HG03139 (cell line): Measurements from ENCODE around the gene EDC3.
"Not testable (repeated sequence)": the region's sequence is repeated elsewhere in the genome, so short reads cannot be mapped to it uniquely, and the experiment has no call there.

Source experiments
- ATAC-seq: cut with Tn5 transposase; IDR thresholded peaks from one replicate; pipeline ENCODE4 v1.9.1; 2021; ENCODE audit not compliant: unreplicated experiment

Gene EDC3

DNA sequence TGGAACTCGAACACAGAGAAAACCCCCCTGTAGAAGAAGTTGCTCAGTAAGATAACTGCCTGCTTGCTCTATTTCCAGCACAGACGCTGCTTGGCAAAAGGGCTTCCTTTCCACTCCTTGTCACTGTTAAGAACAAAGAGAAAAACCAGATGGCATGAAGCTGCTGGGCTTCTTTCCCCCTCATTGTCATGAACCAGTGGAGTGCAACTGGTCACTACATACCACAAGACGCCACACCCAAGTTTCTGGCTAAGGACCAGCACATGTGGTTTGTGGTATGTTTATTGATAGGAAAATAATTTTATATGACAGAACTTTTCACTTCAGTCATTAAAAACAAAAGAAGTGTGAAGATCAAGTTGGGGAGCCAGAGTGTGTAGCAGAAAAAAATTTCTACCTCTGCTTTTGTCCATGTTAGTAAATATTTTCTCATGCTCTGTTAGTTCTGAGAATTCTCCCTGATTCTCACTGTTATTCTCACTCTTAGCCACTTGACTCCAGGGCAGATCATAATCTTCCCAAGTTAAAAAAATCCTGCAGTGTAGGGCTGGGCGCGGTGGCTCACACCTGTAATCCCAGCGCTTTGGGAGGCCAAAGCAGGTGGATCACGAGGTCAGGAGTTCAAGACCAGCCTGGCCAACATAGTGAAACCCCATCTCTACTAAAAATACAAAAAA is 42.3 kb downstream of the EDC3 start:
- ATAC-seq: no peak

DNA sequence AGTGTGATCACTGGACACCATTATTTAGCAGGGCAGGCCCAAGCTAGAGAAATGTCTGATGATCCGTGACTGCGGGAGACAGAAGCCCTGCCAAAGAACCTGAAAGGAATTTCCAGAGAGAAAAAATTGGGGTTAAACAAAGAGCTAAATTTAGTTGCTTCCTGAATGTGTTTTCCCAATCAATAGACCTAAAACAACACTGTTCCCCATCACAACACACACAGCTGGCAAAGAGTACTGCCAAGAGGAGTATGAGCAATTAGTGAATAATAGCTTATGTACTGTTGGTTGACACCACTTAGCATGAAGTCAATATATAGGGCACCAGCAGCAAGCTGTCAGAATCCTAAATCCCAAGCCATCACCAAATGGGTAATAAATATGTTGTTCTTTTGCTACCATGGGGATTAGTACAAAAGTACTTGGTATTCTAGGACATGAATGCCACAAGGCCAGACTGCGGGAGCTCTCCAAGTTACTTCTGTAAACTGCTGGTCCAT is 44.5 kb downstream of the EDC3 start:
- no peak for ATAC-seq

DNA sequence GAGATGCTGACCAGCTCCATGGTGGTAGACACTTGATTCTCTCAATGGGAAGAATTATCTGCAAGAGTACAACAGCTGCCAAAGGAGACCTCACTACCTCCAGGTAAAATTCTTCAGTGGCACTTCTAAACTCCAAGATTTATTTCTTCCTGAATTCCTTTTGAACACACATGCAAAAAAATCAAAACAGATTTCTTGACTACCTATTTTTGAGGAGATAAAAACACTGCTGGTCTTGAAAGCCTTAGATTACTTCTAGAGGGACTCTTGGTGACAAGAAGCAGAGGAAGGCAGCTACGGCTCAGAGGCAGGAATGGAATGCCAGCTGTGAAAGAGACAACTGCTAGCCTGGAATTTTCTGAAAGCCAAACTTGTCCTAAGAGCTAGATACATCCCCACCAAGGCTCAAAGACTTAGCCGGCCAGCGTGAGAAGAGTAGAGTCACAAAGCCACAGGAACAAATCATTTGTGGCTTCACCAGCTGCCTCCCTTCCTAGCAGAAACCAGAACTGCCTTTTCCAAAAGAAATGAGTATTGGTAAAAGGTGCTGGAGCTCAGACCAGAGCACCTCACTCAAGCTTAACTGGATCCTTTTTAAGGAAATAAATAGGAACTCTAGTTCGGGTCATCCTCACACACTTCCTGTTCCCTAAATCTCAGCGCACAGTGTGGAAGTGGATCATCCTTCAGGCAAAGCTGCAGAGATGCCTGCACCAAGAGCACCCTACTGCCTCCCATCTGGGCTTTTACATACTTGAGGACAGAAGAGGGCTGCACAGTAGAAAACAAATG is 47.6 kb downstream of the EDC3 start:
- no peak for ATAC-seq

DNA sequence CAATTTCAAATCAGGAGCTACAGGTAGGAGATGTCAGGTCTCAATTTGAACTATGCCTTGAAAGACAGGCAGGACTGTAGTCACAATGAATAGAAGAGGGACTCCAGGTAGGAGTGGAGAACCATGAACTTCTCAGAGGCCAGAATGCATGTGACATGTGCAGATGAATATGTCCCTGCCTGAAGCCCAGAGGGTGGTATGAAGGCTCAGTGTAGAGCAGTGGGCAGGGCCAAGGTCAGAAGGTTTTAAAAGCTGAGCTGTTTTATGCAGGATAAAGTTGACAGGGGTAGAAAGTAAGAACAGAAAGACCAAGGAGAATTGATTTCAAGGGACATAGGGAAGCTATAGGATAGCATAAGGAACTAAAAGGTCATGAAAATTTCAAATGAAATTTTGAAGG is 49.3 kb downstream of the EDC3 start:
- ATAC-seq: no peak

DNA sequence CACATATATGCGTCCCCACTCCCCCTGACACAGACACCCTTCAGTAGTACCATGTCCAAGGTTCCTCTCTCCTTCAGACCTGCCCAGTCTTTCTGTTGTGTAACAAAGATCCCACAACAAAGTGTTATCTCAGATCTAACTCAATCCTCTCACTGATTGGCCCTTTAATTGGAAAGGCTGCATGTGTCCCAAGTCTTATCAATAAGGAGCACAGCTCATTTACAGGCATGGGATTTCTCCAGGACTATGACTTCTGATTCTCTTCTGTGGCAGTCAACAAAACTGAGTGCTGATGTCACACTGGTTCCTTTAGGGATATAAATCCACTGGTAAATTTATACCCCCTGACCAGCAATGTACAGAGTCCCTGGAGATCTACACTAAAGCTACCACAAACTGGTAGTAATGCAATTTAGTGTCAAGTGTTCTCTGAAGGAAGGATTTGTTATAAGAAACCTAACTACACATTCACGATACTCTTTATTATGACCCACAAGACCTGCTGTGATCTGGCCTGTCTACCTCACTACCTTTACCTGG is 52.1 kb downstream of the EDC3 start:
- ATAC-seq: no peak

DNA sequence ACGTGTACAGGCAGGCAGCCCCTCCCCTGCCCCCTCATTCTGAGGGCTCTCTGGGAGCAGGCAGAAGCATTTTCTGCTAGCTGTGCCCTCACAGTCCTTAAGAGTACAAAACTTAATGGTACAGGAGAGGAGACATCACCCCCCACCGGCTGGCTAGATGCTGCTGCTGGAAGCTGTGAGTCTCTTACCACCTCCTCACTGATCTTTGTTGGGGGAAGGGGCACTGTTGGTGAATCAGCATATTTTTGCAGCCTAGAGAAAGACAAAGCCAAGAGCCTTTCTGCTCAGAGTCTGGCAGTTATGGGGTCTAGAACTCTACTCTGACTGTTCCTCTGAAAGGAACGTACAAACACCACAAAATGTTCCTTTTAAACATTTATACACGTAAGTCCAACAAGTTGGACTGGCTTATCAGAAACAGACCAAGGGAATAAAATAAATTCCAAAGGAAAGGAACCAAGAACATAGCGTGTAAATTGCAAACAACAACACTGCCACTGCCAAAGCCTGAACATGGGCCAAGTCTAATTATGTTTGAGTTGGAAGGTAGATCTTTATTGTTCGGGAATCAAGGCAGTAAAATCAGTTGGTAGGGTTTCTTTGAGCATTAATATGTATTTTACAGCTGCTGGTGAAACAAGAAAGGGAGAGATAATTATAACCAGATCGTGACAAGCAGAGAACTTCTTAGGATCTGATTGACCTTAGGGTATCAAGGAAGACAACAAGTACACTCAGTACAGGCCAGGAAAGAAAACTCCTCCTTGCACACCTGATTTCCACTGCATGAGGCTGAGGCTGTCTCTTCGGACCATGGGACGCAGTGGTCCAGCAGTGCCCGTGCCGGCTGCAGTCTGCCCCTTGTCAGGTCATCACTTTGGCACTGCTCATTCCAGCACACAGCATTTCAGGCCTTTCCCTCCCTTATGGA is 52.8 kb downstream of the EDC3 start:
- no peak for ATAC-seq

DNA sequence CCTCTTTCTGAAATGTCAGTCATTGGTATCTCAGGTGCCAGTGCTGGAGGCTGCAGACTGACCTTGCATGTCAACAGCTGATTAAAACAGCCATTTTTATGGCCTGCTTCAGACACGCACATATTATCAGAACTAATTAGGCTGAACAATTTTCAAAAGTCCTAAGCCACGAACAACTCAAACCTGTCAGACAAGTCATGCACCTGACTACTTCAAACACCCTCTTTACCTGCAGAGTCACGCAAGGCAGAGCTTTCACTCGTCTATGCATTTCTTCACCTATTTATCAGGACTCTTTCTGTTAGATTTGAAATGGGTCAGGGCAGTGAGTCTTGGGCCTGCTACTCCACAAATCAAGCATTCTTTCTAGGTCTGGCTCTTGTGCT is 53.5 kb downstream of the EDC3 start:
- ATAC-seq: no peak

DNA sequence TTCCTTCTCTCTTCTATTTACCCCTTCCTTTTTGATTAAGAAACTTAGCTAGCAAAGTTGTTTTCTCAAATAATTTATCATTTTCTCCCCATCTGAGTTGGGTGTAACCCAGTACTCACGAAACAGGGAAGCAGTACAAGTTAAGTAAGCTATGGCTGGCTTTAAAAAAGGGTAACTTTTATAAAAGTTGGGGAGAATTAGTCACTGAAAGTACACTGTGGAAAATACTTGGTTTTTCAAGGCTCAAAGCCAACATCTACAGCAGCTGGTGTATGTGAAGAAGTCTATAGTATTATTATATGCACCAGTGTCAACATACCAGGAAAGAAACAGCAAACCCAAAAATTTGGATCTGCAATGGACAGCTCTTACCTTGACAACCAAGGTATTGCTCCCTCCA is 54.7 kb downstream of the EDC3 start:
- ATAC-seq: no peak

DNA sequence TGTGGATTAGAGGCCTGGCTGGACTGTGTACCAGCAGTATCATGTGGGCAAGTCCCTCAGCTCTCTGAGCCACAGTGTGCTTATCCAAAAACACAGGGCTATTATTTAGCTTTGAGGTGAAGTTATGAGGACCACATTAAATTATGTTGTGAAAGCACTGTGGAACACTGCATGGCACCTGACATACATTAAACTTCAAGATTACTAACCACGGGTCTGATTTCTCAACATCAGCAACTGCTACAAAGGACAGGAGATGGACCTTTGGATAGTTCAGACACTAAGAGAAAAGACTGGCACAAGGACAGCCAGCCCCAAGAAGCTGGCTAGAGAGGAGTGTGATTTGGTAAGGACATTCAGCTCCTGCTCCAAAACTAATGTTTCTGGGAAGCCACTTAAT is 58.8 kb downstream of the EDC3 start:
- ATAC-seq: no peak

DNA sequence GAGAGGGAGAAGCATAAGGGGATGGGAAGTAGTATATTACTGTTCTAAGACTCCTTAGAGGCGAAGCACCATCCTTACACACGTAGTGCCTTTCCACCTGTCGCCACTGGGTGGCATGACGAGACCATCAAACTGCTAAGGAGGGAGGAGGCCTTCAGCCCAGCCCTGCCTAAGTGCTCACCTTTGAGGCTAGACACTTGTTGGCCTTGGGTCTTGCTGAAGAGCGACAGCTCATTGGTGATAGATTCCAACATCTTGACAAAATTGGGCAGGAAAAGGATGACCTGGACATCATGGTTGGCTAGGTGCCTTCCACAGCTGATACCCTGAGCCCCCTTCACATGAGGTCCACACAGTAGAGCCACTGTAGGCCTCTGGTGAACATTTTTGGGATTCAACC is 60.6 kb downstream of the EDC3 start:
- ATAC-seq: no peak

DNA sequence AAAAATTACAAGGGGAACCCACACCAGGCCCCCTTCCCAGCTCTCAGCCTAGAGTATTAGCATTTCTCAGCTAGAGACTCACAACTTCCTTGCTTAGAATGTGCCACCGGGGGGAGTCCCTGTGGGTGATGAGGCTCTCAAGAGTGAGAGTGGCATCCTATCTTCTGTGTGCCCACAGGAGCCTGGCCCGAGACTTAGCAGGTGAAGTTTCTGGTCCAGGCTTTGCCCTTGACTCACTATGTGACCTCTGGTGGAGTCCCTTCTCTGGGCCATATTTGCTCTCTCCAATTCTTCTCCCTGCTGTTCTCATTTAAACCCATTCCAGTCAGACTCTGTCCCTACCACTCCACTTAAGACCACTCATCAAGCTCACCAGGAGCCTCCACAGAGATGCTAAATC is 62.0 kb downstream of the EDC3 start:
- ATAC-seq: no peak

DNA sequence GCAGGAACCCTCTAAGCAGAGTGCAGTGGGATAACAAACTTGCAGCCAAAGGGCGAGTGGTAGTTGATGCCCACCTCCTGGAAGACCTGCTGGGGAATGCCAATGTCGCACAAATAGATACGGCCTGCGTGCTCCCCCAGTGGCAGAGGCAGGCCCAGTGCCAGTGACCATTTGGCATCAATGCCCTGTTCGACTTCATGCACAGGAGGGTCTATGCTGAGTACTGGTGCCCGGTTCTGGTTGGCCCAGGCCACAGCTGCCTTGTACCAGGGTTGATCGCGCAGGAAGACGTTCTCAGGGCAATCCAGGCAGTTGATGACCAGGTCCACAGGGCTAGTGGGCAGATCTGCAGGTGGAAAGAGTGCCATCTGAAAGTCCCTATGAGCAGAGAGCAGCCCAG is 63.2 kb downstream of the EDC3 start:
- no peak for ATAC-seq

DNA sequence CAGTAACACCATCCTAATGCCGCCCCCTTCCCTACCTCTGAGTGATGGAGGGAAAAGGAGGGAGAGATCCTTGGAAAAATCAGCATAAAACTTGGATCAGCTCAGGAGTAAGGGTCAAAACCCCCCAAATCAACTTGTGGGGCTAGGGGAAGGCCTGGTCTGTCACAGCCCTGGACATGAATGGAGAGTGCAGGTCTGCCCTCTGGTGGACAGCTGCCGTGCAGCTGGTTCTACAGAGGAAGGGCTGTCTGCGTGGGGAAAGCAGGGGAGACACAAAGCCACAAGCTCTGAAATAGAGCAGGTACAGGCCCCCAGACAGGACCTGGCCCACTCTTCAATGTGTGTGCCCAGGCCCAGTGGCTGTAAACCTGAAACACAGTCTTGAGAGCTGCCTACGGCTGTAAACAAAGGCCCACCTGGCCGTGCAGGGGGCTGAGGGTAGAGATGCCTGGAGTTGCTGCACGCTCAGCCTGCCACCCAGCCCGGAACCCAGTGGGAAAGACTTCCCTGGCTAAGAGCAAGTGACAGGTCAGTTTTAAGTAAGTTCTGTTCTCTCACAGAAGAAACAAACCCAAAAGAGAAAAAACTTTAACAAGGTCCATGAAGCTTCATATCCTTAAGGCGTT is 63.8 kb downstream of the EDC3 start:
- ATAC-seq: no peak

DNA sequence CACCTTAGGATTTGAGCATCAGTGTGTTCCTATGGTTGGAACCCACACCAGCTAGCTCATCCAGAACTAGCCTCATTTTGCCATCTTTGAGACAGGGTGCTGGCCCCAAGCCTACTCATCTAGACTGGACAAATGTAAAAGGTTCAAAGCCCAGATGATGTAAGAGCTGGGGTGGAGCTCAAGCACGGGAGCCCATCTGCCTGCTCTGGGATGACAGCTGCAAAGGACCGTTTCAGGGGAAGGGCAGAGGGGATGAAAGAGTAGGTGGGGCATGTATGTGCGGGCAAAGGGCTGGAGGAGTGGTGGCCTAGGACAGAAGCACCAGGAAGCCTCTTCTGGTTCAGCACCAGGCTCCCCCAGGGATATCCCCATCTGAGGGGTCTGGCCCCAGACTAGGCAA is 64.4 kb downstream of the EDC3 start:
- no peak for ATAC-seq

DNA sequence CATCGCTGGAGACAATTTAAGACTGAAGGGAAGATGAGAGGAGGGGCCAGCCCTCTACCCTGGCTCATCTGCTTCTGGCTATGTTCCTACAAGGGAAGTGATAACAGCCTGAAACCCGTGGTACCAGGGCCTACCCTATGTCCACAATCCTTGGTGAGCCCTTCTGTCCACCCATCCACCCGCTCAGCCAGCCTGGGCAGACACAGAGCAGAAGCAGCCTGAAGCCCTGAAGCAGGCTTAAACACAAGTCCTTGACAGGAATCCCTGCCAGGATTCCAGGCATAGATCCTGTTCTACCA is 64.8 kb downstream of the EDC3 start:
- ATAC-seq: no peak

DNA sequence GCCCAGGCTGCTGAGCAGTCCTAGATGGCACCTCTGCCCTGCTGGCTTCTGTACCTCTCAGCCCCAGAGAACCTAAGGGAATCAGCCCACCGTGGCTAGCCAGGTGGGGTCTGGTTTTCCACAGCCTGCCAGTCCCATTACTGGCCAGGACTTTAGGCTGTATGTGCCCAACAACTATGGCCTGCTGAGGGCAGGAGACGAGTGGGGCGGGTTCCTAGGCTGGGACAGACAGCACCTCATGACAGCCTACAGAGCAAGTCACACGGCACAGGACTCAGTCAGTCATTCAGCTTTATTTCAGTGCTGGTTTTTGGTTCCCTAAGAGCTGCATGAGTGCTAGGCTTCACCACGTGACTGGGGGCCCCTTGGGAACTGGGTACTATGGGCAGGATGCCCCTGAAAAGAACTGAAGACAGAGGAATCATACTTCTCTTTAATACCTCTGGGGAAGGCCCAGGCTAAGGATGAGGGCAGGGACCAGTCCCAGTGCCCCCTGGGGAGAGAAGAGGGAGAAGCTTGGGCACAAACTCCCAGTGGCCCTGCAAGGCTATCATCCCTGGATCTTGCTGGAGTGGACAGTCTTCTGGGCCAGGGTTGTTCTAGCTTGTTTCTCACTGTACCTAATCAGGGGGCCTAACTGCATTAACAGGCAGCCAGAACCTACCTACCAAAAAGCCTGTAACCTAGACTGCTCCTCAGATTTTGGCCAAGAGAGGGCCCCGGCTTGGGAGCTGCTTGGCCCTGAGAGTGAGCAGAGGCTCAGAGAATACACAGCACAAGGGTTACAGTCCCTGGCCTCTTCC is 65.3 kb downstream of the EDC3 start:
- no peak for ATAC-seq

DNA sequence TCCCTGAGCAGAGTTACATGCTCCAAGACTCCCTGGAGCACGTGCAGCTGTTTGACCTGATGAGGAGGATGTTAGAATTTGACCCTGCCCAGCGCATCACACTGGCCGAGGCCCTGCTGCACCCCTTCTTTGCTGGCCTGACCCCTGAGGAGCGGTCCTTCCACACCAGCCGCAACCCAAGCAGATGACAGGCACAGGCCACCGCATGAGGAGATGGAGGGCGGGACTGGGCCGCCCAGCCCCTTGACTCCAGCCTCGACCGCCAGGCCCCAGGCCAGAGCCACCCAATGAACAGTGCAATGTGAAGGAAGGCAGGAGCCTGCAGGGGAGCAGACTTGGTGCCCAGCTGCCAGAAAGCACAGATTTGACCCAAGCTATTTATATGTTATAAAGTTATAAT is 66.1 kb downstream of the EDC3 start:
- ATAC-seq: not testable (repeated sequence)

DNA sequence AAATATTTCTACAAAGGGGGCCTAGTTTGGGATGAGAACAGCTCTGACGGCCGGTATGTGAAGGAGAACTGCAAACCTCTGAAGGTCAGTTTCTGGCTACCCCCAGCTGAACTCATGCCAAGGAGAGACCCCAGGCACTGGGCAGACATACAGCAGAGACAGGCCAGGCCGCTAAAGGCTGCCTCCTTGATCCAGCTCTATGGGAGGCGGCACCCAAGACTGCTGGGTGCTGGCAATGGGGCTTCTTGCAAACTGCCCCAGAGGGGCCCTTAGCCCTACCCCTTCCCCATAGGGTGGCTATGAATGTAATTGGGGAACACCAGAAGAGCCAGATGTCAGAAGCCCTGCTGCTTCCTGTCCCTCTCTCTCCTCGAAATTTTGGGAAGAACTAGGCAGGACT is 66.9 kb downstream of the EDC3 start:
- ATAC-seq: no peak

DNA sequence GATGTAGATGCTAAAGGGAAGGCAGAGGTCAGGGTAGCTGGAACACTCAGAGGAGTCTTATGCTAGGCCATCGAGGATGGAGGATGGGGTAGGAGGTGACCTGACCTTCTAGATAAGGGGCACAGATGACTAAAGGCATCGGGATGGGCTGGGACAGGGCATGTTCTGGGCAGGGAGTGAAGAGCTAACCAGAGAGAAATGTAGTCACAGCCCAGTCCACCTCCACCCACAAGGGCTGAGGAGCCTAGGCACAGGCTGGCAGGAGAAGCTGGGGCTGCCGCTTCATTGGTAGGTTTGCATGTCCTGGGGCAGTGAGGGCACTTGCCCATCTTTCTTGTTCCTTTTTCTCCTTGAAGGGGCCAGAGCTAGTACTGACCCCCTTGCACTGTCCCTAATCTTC is 67.6 kb downstream of the EDC3 start:
- ATAC-seq: no peak

DNA sequence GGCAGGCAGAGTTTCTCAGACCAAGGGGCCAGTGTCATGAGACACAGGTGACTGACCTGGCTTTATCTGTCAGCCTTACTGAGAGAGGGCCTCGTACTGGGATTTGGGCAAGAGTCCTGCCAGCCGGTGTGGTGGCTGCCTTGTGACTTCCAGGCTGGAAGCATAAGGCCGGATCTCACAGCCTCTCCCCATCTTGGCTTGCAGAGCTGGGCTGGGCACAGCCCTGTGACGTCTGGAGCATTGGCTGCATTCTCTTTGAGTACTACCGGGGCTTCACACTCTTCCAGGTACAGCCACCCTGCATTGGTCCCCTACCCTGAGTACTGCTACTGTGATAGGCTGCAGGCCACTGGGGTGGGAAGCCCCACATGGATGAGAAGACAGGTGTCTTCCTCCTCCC is 68.1 kb downstream of the EDC3 start:
- no peak for ATAC-seq
